GM03348 (cell line): ENCODE results near the gene LCN15.
"Not testable (repeated sequence)": the region's sequence is repeated elsewhere in the genome, so short reads cannot be mapped to it uniquely, and the experiment has no call there.

Experiments
- DNase-seq: peaks from one replicate; pipeline ENCODE4 v3.0.0; 2012; ENCODE audit warnings: low spot score

LCN15 gene

DNA sequence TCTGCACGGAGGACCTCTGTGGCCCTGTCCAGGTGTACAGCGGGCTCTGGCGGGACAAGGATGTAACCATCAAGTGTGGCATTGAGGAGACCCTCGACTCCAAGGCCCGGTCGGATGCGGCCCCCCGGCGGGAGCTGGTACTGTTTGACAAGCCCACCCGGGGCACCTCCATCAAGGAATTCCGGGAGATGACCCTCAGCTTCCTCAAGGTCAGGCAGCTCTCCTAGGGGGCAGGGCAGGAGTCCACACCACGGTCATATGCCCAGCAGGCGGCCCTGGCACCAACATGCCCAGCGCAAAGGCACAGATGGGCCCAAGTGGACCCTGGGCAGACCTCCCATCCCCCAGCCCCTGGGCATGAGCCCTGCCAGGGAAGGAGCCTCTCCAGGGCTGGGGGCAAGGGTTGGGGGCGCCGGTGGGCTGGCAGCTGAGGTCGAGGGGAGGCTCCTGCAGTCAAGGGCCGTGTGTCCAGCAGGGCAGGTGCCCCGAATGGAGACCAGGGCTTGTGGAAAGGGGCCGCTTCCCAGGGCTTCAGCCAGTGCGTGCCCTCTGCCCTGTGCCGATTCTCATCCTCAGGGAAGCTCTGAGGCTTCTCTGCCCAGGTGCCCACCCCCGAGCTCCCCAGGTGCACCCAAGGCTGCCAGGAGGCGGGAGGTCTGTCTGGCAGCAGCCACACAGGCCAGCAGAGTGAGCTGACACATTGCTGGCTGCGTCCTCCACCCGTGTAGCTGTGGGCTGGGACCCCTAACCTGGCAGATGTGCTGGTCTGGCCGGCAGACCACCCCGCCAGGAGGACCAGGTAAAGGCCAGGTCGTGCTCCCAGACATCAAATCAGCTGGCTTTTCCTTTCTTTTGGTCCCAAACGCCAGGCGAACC is 42.0 kb downstream of the LCN15 start:
- DNase-seq: no peak

- DNase-seq: peak; percentile 72
Observed at GRCh38 chr9:136721339-136722092, 42.8 kb downstream of the LCN15 start.

DNA sequence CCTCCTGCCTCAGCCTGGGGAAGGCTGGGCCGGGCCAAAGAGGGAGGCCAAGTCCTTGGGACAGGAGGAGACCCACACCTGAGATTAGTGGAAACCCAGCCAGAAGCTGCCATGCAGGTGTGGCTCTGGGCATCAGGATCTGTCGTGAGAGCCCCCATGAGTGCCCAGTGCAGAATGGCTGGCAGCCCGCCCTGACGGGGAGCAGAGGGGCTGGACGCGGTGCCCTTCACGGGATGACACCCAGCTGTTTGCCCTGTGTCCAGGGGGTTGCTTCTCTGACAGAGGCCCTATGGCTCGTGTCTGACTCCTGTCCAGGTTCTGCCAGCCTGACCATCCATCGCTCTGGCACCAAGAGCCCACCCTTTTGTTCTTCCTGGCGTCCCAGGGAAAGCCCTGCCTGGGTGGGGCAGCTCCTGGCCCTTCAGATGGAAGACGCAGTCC is 43.4 kb downstream of the LCN15 start:
- no peak for DNase-seq

- DNase-seq: no peak
Observed at GRCh38 chr9:136720251-136720897, 43.9 kb downstream of the LCN15 start.

DNA sequence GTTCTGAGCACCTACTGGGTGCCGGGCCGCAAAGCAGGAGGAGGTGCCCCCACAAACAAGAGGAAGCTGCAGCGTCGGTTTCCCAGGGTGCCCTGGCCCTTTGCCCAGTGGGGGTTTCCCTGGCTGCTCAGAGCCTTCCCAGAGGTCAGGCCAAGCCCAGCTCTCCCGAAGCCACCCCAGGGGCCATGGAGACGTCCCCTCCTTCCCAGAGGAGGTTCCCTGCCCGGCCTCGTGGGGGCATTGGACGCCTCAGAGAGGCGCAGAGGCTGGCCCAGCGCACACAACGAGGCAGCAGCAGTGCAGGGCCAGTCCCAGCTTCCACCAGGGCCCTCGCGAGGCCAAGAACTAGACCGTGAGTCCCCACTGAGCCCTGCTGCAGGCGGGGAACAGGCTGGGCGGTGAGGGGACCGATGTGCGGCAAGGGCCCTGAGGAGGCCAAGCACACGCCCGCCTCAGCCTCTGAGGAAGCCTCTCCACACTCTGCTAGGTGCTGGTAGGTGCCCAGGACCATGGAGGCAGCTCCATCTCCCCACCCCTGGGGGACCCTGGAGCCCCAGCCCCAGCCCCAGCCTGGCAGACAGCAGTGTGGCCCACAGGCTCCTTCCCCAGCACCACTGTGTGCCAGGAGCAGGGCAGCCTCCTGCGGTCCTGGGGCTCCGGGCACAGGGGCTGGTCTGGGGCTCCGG is 45.0 kb downstream of the LCN15 start:
- no peak for DNase-seq

DNA sequence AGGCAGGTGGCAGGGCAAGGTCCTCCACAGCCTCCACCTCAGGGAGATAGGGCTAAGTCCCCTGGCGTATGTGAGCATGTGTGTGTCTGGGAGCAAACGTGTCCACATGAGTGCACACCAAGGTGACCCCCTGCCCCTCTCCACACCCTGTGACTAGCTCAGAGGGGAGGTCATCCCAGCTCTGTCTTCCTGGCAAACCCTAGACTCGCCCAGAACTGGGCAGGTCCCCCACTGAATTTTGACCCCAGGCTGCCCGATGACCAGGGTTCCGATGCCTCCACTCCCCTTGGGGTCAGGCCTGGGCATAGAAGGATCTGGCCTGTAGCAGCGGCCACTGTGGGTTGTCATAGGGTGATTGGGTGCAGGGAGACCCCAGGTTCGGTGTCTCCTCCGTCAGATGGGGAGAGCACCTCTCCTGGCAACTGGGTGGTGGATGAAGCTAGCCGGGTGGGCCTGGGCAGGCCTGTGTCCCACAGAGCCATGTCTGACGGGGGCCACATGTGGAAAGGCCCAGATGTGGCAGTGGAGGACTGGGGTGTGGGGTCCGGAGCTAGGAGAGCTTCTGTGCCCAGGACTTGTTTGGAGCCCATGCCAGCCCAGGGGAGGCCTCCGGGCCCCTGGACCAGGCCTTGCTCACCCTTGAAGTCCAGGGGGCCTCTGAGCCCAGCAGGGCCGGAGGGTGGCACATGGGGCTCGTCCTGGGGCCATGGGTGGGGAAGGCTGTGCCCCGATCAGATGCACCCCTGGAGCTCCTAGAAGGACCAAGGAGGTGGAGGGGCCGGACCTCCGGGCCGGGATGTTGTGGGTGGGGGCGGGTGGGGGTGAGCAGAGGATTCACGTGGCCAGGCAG is 45.7 kb downstream of the LCN15 start:
- DNase-seq: no peak

GRCh38 chr9:136717399-136717798 is 46.9 kb downstream of the LCN15 start:
- no peak for DNase-seq

- no peak for DNase-seq
Observed at GRCh38 chr9:136714893-136715274, 49.4 kb downstream of the LCN15 start.

DNA sequence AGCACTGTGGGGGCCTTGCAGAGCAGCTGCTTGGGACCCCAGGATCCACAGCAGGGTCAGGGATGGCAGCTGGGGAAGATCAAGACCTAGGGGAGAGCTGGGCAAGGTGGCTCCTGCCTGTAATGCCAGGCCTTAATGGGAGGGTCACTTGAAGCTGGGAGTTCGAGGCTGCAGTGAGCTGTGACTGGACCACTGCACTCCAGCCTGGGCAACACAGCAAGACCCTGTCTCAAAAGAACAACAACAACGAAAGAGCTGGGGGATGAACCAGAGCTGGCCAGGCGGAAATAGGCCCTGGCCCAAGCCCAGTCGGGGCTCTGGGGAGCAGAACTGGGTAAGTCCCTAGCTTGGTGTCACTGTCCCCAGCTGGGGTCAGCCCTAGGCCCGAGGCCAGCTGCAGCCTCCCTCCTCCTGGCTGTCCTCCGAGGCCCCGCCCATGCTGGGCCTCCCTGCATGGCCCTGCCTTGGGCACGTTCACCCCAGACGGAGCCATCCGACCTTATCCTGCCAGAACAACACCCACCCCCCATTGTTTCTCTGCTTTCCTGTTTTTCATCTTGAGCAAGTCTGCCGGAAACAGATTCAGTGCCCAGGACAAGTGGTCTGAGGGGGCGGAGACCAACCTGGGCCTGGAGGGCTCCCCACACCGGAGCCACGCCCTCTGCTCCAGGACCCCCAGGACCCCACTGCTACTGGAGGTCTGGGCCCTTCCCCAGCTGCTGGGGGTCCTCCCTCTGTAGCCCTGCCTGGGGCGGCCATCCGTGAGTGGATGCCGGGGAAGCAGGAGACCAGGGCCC is 50.0 kb downstream of the LCN15 start:
- DNase-seq: no peak

GRCh38 chr9:136713550-136713949 is 50.8 kb downstream of the LCN15 start:
- no peak for DNase-seq

DNA sequence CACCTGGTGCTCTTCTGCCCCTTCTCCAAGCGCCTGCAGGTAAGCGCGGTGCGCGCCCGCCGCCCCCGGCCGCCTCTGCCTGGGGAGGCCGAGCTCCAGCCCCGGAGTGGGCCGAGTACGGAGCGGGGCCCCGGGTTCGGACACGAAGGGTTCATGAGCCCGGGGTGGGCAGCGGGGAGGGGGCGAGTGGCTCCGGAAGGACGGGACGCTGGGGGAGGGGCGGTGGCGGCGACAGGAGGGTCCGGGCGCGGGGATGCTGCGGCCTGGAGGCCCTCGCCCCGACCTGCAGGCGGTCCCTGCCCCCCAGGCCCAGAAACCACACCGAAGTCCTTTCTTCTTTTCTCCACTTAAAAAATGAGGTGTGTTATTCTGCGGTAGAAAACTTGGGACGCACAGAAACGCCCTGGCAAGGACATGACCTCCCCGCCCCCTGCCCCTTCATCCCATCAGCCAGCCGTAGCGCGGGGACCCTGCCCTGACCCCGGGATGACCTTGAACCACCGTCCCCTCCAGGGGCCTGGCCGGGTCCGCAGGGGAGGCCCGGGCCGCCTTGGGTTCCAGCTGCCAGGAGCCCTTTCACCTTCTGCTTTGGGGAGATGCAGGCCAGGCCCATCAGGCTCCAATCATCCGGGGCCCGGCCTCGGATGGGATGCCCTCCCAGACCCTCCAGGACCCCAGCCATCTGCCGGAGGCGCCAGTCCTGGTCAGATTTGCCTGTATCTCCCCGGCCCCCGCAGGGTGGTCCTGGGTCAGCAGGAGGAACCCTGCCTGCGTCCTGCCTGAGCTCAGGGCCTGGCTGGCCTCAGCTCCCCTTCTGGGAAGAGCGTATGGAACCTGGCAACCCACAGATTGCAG is 51.4 kb downstream of the LCN15 start:
- no peak for DNase-seq

DNA sequence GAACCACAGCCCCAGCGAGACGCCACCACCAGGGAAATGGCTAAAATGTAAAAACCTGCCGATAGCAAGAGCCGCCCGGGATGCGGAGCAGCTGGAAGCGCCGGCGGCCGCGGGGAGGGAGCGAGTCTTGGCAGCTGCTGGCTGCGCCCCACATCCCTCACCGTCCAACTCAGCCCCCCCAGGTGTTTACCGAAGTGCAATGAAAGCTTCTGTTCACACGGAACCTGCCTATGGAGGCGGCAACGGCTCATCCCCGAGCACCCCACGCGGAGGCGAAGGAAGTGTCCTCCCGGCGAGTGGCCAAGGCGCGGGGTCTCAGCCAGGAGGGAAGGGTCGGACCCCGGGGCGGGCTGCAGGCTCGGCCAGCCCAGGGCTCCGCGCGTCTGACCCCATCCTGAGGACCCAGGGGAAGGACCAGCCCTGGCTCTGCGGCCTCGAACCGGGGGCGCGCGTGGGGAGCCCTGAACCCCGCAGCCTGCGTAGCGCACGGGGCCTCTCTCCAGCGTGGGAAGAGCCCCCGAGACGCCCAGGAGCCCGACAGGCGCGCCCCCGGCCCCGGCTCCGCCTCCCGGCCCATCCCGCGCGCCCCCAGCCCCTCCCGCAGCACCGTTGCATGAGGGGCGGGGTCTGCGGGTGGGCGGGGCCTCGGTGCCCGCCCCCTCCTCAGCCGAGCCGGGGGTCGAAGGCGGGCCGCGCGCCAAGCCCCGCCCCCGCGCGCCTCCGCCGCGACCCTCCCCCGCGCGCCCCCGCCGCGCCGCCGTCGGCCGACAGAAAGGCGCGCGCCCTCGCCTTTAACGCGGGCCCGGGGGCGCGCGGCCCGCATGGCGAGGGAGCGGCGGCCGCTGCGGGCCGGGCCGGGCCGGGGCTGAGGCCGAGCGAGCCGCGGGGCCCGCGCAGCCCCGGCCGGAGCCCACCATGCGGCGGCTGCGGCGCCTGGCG is 52.3 kb downstream of the LCN15 start, which contains the start of gene DIPK1B:
Gene DIPK1B (plus strand): TSS at position 822 of the 939 bp plus-strand sequence. CDS start 94 bp downstream, at position 916.
- no peak for DNase-seq

- DNase-seq: not testable (repeated sequence)
Observed at GRCh38 chr9:136711219-136711648, 53.1 kb downstream of the LCN15 start.

GRCh38 chr9:136710543-136710942 is 53.8 kb downstream of the LCN15 start:
- DNase-seq: no peak
